Measurements from ENCODE around the gene BAG5. TPM values are rescaled to one million over a fixed set of nuclear protein-coding genes. Genes with fewer than 3 reads are reported as not detected.
A peak's percentile ranks its signal among the peaks of the same experiment; 100 is the strongest.

The BAG5 gene
- total RNA-seq, 1 experiment from 2014 or later = 22.5 TPM

- no peak for TF ChIP-seq POLR2AphosphoS5 (IDR thresholded peaks at IDR 0.05; ENCODE audit: low read depth, low read length)
- no peak for TF ChIP-seq TCF7L2 (IDR thresholded peaks at IDR 0.05; ENCODE audit: low read depth, low read length)
- no peak for TF ChIP-seq SIN3A (IDR thresholded peaks at IDR 0.05; ENCODE audit: borderline replicate concordance, insufficient read depth, low read depth, low read length)
- TF ChIP-seq CTCF (IDR thresholded peaks at IDR 0.05) = no peak
- no peak for TF ChIP-seq REST (IDR thresholded peaks at IDR 0.05; ENCODE audit: insufficient read depth in 1 of 2, low read depth in 2 of 2, low read length in 1 of 2)
- no TSS peak for BruUV-seq (replicated peaks)
- no peaks in the 10 kb centered on the region for H3K9me3 ChIP-seq (ENCODE audit: control insufficient read depth, insufficient read depth, low read depth, low read length)
- intact Hi-C loops (cut with micrococcal nuclease; ENCODE audit: unreplicated experiment) = no loop called here
- ChIA-PET POLR2A (no interaction called here), CTCF (interaction anchor here (0.7 kb wide), 1 partner anchor 96 kb away, joined by 7 read pairs; no protein-coding TSS in a partner anchor)
- H3K4me3 ChIP-seq (ENCODE audit: low read depth in 2 of 2, low read length in 2 of 2) = no peak overlapping the region
- H3K4me1 ChIP-seq (ENCODE audit: control insufficient read depth, insufficient read depth, low read length) = no peaks in the 10 kb centered on the region
- ATAC-seq = no peak
- no peaks in the 10 kb centered on the region for H3K36me3 ChIP-seq (ENCODE audit: control insufficient read depth, insufficient read depth, low read length)
- no peaks in the 10 kb centered on the region for H3K27me3 ChIP-seq (ENCODE audit: control insufficient read depth, insufficient read depth, low read length)
- in situ Hi-C loops (cut with HindIII; ENCODE audit: low pct_unique_long_range_greater_than_20kb, low sequenced_read_pairs) = no loop called here
- DNase-seq (ENCODE audit: low read depth, low spot score) = no peak
- no peak overlapping the region for H3K27ac ChIP-seq (ENCODE audit: low read length)
Observed at GRCh38 chr14:103604620-103605019, 42.2 kb upstream of the BAG5 start.

GRCh38 chr14:103600503-103600902 is 38.0 kb upstream of the BAG5 start:
- Histone ChIP-seq H3K36me3 (ENCODE audit: control insufficient read depth, insufficient read depth, low read length) (no peaks in the 10 kb centered on the region), H3K4me3 (ENCODE audit: low read depth in 2 of 2, low read length in 2 of 2) (no peak overlapping the region)
- intact Hi-C loops (cut with micrococcal nuclease; ENCODE audit: unreplicated experiment) = no loop called here

GRCh38 chr14:103597623-103598377 is 35.3 kb upstream of the BAG5 start:
- in situ Hi-C loops (cut with HindIII; ENCODE audit: low pct_unique_long_range_greater_than_20kb, low sequenced_read_pairs) = no loop called here
- CTCF ChIA-PET = no interaction called here
- intact Hi-C loops (cut with micrococcal nuclease; ENCODE audit: unreplicated experiment) = no loop called here

More at GRCh38 chr14:103600503-103600902, 38.0 kb upstream of the BAG5 start:
- ATAC-seq (no peak), DNase-seq (ENCODE audit: low read depth, low spot score) (no peak)
- POLR2A ChIA-PET = no interaction called here
- no peak overlapping the region for H3K27ac ChIP-seq (ENCODE audit: low read length)
- H3K4me1 ChIP-seq (ENCODE audit: control insufficient read depth, insufficient read depth, low read length) = no peaks in the 10 kb centered on the region
- CTCF ChIA-PET = no interaction called here
- no peaks in the 10 kb centered on the region for H3K9me3 ChIP-seq (ENCODE audit: control insufficient read depth, insufficient read depth, low read depth, low read length)
- TF ChIP-seq POLR2AphosphoS5 (IDR thresholded peaks at IDR 0.05; ENCODE audit: low read depth, low read length) = no peak
- in situ Hi-C loops (cut with HindIII; ENCODE audit: low pct_unique_long_range_greater_than_20kb, low sequenced_read_pairs) = no loop called here
- H3K27me3 ChIP-seq (ENCODE audit: control insufficient read depth, insufficient read depth, low read length) = no peaks in the 10 kb centered on the region
- no TSS peak for BruUV-seq (replicated peaks)

More at GRCh38 chr14:103597623-103598377, 35.3 kb upstream of the BAG5 start:
- Histone ChIP-seq H3K9me3 (ENCODE audit: control insufficient read depth, insufficient read depth, low read depth, low read length) (no peaks in the 10 kb centered on the region), H3K27ac (ENCODE audit: low read length) (no peak overlapping the region), H3K4me1 (ENCODE audit: control insufficient read depth, insufficient read depth, low read length) (peaks cover 8% of the 10 kb centered on the region), H3K36me3 (ENCODE audit: control insufficient read depth, insufficient read depth, low read length) (no peaks in the 10 kb centered on the region), H3K4me3 (ENCODE audit: low read depth in 2 of 2, low read length in 2 of 2) (no peak overlapping the region), H3K27me3 (ENCODE audit: control insufficient read depth, insufficient read depth, low read length) (no peaks in the 10 kb centered on the region)
- DNase-seq (ENCODE audit: low read depth, low spot score) (no peak), ATAC-seq (peak; percentile 58; the same call in 1 of the 2 replicates)
- no TSS peak for BruUV-seq (replicated peaks)
- TF ChIP-seq REST (IDR thresholded peaks at IDR 0.05; ENCODE audit: insufficient read depth in 1 of 2, low read depth in 2 of 2, low read length in 1 of 2) = no peak
- no peak for TF ChIP-seq SIN3A (IDR thresholded peaks at IDR 0.05; ENCODE audit: borderline replicate concordance, insufficient read depth, low read depth, low read length)
- POLR2A ChIA-PET = no interaction called here
